ENCODE data around the gene GID4. TPM values are rescaled to one million over a fixed set of nuclear protein-coding genes. Genes with fewer than 3 reads are reported as not detected.

GID4 gene
- total RNA-seq, 2 experiments from 2014 or later: 3.4 to 3.7 TPM

DNA sequence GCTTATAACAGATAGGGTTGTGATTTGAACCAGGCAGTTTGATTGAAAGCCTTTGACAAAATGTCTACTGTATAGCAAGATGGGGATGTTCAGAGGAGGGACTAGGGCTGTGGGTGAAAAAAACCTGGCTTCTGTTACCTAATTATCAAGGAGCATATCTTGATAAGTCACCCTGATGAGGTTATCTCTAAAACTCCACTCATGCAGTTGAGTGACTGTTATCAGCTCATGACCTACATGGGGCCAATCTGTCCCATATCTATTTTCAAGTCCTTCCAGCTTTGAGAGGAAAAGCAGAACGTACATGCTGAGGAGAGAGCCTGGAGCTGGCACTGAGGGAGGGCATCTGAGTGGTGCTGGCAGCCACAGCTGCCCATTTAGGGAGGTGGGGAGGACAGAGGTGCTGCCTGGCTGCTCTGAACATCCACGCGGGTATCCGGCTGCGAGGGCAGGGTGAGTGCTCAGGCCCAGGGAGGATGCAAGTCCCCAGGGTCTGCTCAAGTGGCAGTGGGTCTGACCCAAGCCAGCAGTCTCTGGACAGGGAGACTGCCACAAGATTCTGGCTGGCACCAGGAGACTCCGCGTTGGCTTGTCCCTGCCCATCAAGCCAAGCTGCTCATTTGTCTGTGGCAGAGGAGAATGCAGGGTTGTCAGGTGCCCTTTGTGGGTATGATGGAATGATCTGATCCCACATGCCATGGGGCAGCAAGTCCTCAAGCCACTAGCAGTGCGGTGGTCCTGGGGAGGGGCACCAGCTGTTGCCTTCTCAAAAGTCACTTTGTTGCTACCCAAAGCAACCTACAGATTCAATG, 29.4 kb upstream of the GID4 start:
- ChIA-PET CTCF (no interaction called here), POLR2A (interaction anchor here (1.1 kb wide), 1 partner anchor 52 kb away, joined by 4 read pairs; no protein-coding TSS in a partner anchor)
- Mint-ChIP-seq H3K36me3 (ENCODE audit: low read depth) (peaks cover 45% of the 10 kb centered on the region), H3K4me3 (no peak overlapping the region), H3K4me1 (ENCODE audit: low read depth) (no peaks in the 10 kb centered on the region), H3K27ac (no peak overlapping the region), H3K27me3 (no peaks in the 10 kb centered on the region), H3K9me3 (no peaks in the 10 kb centered on the region)
- TF ChIP-seq, protein P1, sequence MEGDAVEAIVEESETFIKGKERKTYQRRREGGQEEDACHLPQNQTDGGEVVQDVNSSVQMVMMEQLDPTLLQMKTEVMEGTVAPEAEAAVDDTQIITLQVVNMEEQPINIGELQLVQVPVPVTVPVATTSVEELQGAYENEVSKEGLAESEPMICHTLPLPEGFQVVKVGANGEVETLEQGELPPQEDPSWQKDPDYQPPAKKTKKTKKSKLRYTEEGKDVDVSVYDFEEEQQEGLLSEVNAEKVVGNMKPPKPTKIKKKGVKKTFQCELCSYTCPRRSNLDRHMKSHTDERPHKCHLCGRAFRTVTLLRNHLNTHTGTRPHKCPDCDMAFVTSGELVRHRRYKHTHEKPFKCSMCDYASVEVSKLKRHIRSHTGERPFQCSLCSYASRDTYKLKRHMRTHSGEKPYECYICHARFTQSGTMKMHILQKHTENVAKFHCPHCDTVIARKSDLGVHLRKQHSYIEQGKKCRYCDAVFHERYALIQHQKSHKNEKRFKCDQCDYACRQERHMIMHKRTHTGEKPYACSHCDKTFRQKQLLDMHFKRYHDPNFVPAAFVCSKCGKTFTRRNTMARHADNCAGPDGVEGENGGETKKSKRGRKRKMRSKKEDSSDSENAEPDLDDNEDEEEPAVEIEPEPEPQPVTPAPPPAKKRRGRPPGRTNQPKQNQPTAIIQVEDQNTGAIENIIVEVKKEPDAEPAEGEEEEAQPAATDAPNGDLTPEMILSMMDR (IDR thresholded peaks at IDR 0.05): no peak
- Histone ChIP-seq H3K4me1 (ENCODE audit: insufficient read depth, low read length) (no peaks in the 10 kb centered on the region), H3K27me3 (ENCODE audit: control insufficient read depth in 1 of 2, insufficient read depth in 2 of 2, low read length in 2 of 2) (no peaks in the 10 kb centered on the region), H3K9me3 (ENCODE audit: control insufficient read depth in 1 of 2, insufficient read depth in 1 of 2, low read length in 2 of 2) (no peaks in the 10 kb centered on the region), H3K36me3 (ENCODE audit: insufficient read depth, low read length) (peaks cover 11% of the 10 kb centered on the region), H3K27ac (ENCODE audit: low read depth in 1 of 2, low read length in 2 of 2) (no peak overlapping the region), H3K4me3 (ENCODE audit: low read length) (no peak overlapping the region)
- ATAC-seq (ENCODE audit: poor library complexity) (no peak), DNase-seq (no peak)
- intact Hi-C loops (cut with DNase I, micrococcal nuclease): loop anchor here in 1 of 2 experiments (5.0 kb wide), 1 partner anchor 68 kb away; no protein-coding TSS in a partner anchor

DNA sequence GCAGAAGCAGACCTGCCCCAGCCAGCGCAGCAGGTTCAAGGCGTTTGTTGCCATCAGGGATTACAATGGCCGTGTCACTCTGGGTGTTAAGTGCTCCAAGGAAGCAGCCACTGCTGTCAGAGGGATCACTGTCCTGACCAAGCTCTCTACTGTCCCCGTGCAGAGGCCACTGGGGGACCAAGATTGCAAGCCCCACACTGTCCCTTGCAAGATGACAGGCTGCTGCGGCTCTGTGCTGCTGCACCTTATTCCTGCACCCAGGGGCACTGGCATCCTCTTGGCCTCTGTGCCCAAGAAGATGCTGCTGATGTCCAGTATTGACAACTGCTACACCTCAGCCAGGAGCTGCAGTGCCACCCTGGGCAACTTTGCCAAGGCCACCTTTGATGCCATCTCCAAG, 27.9 kb upstream of the GID4 start:
- TF ChIP-seq, protein P1 (IDR thresholded peaks at IDR 0.05): no peak
- Mint-ChIP-seq H3K36me3 (ENCODE audit: low read depth) (peaks cover 55% of the 10 kb centered on the region), H3K9me3 (no peaks in the 10 kb centered on the region)

DNA sequence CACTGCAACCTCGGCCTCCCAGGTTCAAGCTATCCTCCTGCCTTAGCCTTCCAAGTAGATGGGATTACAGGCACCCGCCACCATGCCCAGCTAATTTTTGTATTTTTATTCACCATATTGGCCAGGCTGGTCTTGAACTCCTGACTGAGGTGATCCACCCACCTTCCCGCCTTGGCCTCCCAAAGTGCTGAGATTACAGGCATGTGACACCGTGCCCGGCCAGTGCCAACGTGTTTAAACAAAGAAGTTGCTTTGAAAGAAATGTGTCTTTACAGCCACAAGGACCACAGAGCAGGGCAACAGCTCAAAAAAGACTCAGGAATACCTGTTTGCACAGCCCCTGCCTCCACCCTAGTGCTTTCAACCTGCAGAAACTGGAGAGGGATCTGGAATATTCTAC, 25.2 kb upstream of the GID4 start:
- intact Hi-C loops (cut with DNase I, micrococcal nuclease): loop anchor here in 1 of 2 experiments (1.0 to 5.0 kb wide), 2 partner anchors 36 to 72 kb away; no protein-coding TSS in a partner anchor
- no peak overlapping the region for H3K27ac ChIP-seq (ENCODE audit: low read depth in 1 of 2, low read length in 2 of 2)
- Mint-ChIP-seq H3K4me3 (no peak overlapping the region), H3K9me3 (no peaks in the 10 kb centered on the region), H3K27ac (no peak overlapping the region), H3K4me1 (ENCODE audit: low read depth) (no peaks in the 10 kb centered on the region), H3K27me3 (no peaks in the 10 kb centered on the region), H3K36me3 (ENCODE audit: low read depth) (peaks cover 58% of the 10 kb centered on the region)
- no peaks in the 10 kb centered on the region for H3K9me3 ChIP-seq (ENCODE audit: control insufficient read depth in 1 of 2, insufficient read depth in 1 of 2, low read length in 2 of 2)
- CTCF ChIA-PET: interaction anchor here (0.7 kb wide), 1 partner anchor 54 kb away, joined by 3 read pairs; no protein-coding TSS in a partner anchor
- no peak for ATAC-seq (ENCODE audit: poor library complexity)
- H3K27me3 ChIP-seq (ENCODE audit: control insufficient read depth in 1 of 2, insufficient read depth in 2 of 2, low read length in 2 of 2): no peaks in the 10 kb centered on the region
- DNase-seq: no peak
- POLR2A ChIA-PET: no interaction called here
- H3K4me1 ChIP-seq (ENCODE audit: insufficient read depth, low read length): no peaks in the 10 kb centered on the region
- TF ChIP-seq, protein P1 (IDR thresholded peaks at IDR 0.05): no peak
- H3K4me3 ChIP-seq (ENCODE audit: low read length): no peak overlapping the region
- H3K36me3 ChIP-seq (ENCODE audit: insufficient read depth, low read length): peaks cover 22% of the 10 kb centered on the region

More for the DNA sequence above, 27.9 kb upstream of the GID4 start:
- ATAC-seq (ENCODE audit: poor library complexity): no peak
- H3K9me3 ChIP-seq (ENCODE audit: control insufficient read depth in 1 of 2, insufficient read depth in 1 of 2, low read length in 2 of 2): no peaks in the 10 kb centered on the region
- H3K4me1 Mint-ChIP-seq (ENCODE audit: low read depth): no peaks in the 10 kb centered on the region
- H3K4me3 Mint-ChIP-seq: no peak overlapping the region
- no peaks in the 10 kb centered on the region for H3K4me1 ChIP-seq (ENCODE audit: insufficient read depth, low read length)
- ChIA-PET CTCF (no interaction called here), POLR2A (interaction anchor here (0.7 kb wide), 1 partner anchor 13 kb away, joined by 3 read pairs; no protein-coding TSS in a partner anchor)
- H3K36me3 ChIP-seq (ENCODE audit: insufficient read depth, low read length): peaks cover 22% of the 10 kb centered on the region
- H3K27ac Mint-ChIP-seq: no peak overlapping the region
- no peaks in the 10 kb centered on the region for H3K27me3 ChIP-seq (ENCODE audit: control insufficient read depth in 1 of 2, insufficient read depth in 2 of 2, low read length in 2 of 2)
- H3K27me3 Mint-ChIP-seq: no peaks in the 10 kb centered on the region
- intact Hi-C loops (cut with DNase I, micrococcal nuclease): loop anchor here in 1 of 2 experiments (5.0 kb wide), 1 partner anchor 69 kb away; no protein-coding TSS in a partner anchor
- DNase-seq: no peak
- H3K27ac ChIP-seq (ENCODE audit: low read depth in 1 of 2, low read length in 2 of 2): no peak overlapping the region
- H3K4me3 ChIP-seq (ENCODE audit: low read length): no peak overlapping the region

Data from CD4-positive, alpha-beta T cell (primary cell).